Activated gamma-delta T cell (primary cell): ENCODE data around the gene ENAM.

Source experiments
- DNase-seq: peaks from one replicate; lab custom pipeline; 2025; lab: John Stamatoyannopoulos, UW
- total RNA-seq, 2 donors: gene quantifications; one replicate each; lab custom pipeline; 2026; lab: John Stamatoyannopoulos, UW

ENAM gene, protein sequence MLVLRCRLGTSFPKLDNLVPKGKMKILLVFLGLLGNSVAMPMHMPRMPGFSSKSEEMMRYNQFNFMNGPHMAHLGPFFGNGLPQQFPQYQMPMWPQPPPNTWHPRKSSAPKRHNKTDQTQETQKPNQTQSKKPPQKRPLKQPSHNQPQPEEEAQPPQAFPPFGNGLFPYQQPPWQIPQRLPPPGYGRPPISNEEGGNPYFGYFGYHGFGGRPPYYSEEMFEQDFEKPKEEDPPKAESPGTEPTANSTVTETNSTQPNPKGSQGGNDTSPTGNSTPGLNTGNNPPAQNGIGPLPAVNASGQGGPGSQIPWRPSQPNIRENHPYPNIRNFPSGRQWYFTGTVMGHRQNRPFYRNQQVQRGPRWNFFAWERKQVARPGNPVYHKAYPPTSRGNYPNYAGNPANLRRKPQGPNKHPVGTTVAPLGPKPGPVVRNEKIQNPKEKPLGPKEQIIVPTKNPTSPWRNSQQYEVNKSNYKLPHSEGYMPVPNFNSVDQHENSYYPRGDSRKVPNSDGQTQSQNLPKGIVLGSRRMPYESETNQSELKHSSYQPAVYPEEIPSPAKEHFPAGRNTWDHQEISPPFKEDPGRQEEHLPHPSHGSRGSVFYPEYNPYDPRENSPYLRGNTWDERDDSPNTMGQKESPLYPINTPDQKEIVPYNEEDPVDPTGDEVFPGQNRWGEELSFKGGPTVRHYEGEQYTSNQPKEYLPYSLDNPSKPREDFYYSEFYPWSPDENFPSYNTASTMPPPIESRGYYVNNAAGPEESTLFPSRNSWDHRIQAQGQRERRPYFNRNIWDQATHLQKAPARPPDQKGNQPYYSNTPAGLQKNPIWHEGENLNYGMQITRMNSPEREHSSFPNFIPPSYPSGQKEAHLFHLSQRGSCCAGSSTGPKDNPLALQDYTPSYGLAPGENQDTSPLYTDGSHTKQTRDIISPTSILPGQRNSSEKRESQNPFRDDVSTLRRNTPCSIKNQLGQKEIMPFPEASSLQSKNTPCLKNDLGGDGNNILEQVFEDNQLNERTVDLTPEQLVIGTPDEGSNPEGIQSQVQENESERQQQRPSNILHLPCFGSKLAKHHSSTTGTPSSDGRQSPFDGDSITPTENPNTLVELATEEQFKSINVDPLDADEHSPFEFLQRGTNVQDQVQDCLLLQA
- total RNA-seq, result 0 to 0.04 reads per million in 2 donors

GRCh38 chr4:70628444-70628843, at the start of gene ENAM:
ENAM (plus strand) TSS chr4:70628744; CDS start chr4:70629501, 757 bp downstream.
- no peak for DNase-seq

DNA sequence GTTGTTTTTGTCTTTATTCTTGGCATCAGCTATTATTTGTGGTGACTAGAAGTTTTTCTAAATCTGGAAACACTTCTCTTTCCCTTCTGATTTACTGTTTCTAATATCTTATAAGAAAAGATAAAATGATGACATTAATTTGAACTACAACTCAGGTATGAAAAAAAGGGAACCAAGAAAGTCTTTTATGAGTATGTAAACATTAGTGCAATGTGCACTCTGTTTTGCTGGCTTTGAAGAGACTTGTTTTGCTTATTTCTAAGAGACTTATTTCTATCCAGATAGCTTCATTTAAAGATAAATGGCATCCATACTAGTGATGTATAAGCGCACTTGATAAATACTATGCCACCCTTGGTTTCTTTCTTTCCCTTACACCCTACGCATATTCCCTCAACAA, 46.6 kb upstream of the ENAM start:
- no peak for DNase-seq

- no peak for DNase-seq
Measured at GRCh38 chr4:70583952-70584834, 44.4 kb upstream of the ENAM start.

DNA sequence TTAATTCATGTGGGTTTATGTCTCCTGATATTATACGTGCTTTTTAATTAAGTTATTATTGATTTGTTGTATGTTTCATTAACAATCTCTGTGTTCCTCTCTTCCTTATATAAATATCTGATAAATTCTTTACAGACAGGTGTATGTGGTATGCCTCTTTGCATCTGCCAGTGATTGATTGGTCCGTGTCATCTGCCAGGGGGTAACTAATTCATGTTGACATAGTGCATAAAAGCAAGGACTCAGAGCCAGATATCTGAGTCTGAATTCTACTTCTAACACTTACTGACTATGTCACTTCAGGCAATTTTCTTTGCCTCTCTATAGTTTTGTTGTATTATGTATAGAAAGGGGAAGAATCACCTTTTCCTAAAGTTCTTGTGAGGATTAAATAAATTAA, 41.7 kb upstream of the ENAM start:
- DNase-seq, result no peak

- DNase-seq, result no peak
Measured at GRCh38 chr4:70589785-70590184, 38.8 kb upstream of the ENAM start.

GRCh38 chr4:70591955-70592582, 36.5 kb upstream of the ENAM start, which contains the start of gene AMBN:
AMBN (plus strand) TSS chr4:70592256; CDS start chr4:70592359, 103 bp downstream.
- no peak for DNase-seq

DNA sequence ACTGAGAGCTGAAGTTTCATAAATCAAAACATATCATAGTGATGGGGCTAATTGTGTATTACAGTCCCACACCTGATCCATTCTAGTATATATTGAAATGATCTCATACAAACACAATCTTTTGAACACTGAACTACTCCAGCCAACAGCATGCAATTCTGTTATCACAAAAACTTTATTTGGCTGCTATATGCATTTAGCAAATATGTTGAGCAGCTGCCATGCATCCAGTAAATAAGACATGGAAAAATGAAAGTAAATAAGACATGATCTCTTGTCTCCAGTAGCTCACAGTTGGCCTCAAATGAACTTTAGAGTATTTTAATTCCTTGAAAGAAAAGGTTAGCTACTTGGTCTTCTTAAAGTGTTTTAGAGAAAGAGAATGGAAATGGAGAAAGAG, 34.3 kb upstream of the ENAM start:
- DNase-seq, result no peak

GRCh38 chr4:70600305-70600704, 28.2 kb upstream of the ENAM start:
- no peak for DNase-seq

DNA sequence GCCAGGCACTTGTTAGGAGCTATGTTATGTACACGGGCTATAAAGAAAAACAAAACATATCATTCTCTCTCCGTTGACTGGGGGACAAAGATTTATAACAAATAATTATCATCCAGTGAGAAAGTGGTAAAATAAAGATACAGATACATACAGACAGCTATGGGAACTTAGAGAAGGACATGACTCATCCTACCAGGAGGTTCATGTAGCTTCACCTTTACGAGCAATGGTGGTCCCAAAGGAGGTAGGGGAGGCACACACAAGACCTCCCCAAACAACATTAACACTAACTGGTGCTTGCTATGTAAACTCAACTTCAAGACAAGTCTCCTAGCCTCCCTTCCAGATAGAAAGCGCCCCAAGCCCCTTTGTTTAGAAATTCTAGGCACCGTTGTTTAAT, 27.6 kb upstream of the ENAM start:
- DNase-seq, result no peak

- no peak for DNase-seq
Measured at GRCh38 chr4:70601422-70602039, 27.0 kb upstream of the ENAM start.

DNA sequence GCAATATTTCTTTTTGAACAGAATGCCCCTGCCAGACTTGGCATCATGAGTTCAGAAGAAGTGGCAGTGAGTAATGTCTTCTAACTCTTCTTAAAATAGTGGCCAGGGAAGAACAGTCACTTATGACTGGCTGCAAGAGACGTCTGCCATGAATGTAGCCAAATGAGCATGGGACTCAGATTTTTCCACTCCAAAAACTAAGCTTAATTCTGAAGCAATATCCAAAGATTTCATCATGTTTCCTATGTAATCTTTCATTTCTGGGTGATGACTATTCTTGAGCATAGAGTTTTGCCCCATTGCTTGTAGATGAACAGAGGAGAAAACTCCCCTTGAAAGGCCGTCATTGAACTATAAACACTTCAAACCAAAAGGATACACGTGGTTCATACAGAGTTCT, 24.7 kb upstream of the ENAM start:
- no peak for DNase-seq

DNA sequence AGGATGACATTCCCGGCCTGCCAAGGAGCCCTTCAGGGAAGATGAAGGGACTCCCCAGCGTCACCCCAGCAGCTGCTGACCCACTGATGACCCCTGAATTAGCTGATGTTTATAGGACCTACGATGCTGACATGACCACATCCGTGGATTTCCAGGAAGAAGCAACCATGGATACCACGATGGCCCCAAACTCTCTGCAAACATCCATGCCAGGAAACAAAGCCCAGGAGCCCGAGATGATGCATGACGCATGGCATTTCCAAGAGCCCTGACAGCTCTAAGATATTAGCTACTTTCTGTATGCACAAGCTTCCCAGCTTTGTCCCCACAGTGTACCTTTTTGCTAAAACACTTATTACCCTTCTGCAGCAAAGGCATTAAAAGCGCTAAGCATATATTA, 22.1 kb upstream of the ENAM start:
- no peak for DNase-seq

DNA sequence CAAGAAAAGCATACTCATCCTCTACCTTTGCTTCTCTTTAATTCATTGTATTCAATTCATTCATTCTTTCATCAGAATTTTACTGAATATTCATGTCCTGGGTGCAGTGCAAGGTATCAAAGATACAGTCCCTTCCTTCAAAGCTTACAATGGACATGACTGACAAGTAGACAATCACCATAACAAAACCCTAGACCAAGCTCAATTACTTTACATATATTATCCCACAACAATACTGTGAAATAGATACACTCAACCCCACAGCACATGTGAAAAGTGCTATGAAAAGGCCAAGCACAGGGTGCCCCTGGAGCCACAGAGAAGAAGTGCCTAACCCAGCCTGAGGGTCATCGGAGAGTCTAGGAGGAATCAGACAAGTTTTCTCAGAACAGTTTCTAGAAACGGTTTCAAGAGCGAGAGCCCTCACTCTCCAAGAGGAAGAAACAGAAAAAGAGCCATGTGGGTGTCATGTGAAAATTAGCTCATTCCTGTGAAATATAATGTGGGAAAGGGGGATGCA, 21.1 kb upstream of the ENAM start:
- DNase-seq, result no peak

DNA sequence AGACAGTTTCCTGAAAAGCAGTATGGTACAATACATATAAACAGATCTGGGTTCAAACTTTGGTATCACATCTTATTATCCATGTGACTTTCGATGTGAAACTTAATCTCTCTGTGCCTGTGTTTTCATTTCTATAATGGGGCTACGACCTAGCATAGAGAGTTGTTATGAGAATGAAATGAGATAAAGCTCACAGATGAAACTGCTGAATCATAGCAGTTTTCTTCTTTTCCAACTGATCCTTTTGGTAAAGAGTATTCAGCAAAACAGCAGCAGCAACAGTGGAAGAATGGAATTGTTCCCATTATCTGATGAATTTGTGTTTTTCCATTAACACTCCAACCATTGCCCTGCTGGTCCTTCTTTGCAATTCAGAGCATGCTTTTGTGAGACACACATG, 20.2 kb upstream of the ENAM start:
- no peak for DNase-seq

GRCh38 chr4:70613306-70614183, 15.0 kb upstream of the ENAM start:
- DNase-seq, result no peak

DNA sequence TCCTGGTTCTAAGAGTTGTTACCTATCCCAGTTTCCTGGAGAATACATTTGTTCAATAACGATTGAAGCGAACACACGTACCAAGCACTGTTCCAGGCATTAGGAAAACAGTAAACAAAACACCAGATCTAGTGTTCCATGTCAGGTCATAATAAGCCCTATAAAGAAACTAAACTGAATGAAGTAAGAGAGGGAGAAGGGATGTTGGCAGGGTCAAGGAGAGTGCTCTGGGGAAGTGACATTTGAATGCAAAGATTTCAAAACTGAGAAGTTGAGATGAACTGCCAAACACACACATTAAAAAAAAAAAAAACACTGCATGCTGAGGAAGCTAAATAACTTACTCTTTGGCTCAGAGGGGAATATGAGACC, 14.4 kb upstream of the ENAM start:
- DNase-seq, result no peak

GRCh38 chr4:70619288-70619687, 9.3 kb upstream of the ENAM start:
- no peak for DNase-seq

- no peak for DNase-seq
Measured at GRCh38 chr4:70619778-70620177, 8.8 kb upstream of the ENAM start.

DNA sequence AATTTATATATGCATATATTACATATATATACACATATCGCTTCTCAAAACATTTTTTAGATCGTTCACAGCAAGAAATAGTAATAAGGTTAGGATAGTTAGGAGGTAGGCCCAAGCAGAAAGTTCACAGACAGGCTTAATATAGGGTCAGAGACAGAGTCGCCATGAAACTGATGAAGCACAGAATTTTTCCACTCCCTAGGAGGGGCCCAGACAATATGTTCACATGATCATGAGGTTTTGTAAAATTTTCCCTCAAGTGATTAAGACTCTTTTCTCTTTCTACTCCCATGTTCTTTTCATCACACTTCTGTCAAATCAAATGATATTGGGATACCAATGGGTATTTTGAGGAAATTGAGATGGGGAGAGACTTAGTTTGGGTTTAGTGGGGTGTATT, 5.2 kb upstream of the ENAM start:
- DNase-seq, result no peak
